Stomach (tissue), 19 donors: ENCODE data around the gene ERCC5. TPM values are rescaled to one million over a fixed set of nuclear protein-coding genes. Genes with fewer than 3 reads are reported as not detected.

Experiments
- DNase-seq, 2 donors: peaks; one replicate each; pipeline versions ENCODE4 v3.0.0 to v3.0.0-alpha.2; 2013 to 2019
- H3K27ac ChIP-seq, 5 donors: fragments of 200-600 bp in 4 of 5; sonication (generic) in 4 of 5; one replicate each; pipeline ENCODE4 v1.5.1; 2013 to 2019; ENCODE audit warnings: mild to moderate bottlenecking in 1 of 5, moderate library complexity in 1 of 5
- H3K27me3 ChIP-seq, 3 donors: fragments of 200-600 bp; sonication (generic); one replicate each; pipeline ENCODE4 v1.5.1; 2017 to 2019; ENCODE audit warnings: mixed run types in 1 of 3
- H3K36me3 ChIP-seq, 4 donors: fragments of 200-600 bp; sonication (generic); 1 replicate in 3 of 4; 2 replicates in 1 of 4; pipeline ENCODE4 v1.5.1; 2016 to 2019
- H3K4me1 ChIP-seq, 4 donors: fragments of 200-600 bp; sonication (generic); one replicate each; pipeline ENCODE4 v1.5.1; 2016 to 2019
- H3K4me3 ChIP-seq, 4 donors: fragments of 200-600 bp; sonication (generic) in 3 of 4; one replicate each; pipeline ENCODE4 v1.5.1; 2016 to 2019; ENCODE audit warnings: mild to moderate bottlenecking in 1 of 4
- H3K9me3 ChIP-seq, 4 donors: fragments of 200-600 bp; sonication (generic); one replicate each; pipeline ENCODE4 v1.5.1; 2016 to 2019
- CTCF ChIP-seq, 7 experiments: fragments of 450-650 bp in 4 of 7; fragments of 200-600 bp in 3 of 7; sonication (generic) in 3 of 7; IDR thresholded peaks; one replicate each; pipeline ENCODE4 v1.5.1; 2016 to 2019; ENCODE audit warnings: antibody characterized with exemption in 7 of 7, control low read depth in 2 of 7, mild to moderate bottlenecking in 1 of 7
- EP300 ChIP-seq: sonication (generic); formaldehyde crosslinking; IDR thresholded peaks from one replicate; pipeline ENCODE4 v1.6.1; 2017; ENCODE audit warnings: antibody characterized with exemption
- POLR2A ChIP-seq, 4 donors: fragments of 450-650 bp; IDR thresholded peaks; one replicate each; pipeline ENCODE4 v1.6.1; 2016; ENCODE audit warnings: antibody characterized with exemption in 4 of 4, control low read depth in 2 of 4, mild to moderate bottlenecking in 1 of 4, moderate library complexity in 1 of 4
- POLR2AphosphoS5 ChIP-seq, 3 donors: sonication (generic); formaldehyde crosslinking; IDR thresholded peaks; one replicate each; pipeline ENCODE4 v1.6.1; 2016; ENCODE audit warnings: antibody characterized with exemption in 3 of 3
- WGBS, 5 donors: extraction: QIAGEN DNeasy Blood & Tissue Kit in 3 of 5; methylation state at CpG; one replicate each; pipeline versions ENCODE4 v1.1.5 to v1.1.7; 2013 to 2018; 5-methylcytosine and 5-hydroxymethylcytosine counted together
- intact Hi-C: fragments of 100-400 bp; cut with DNase I; formaldehyde crosslinking; loops from one replicate; pipeline ENCODE4 v1.15.1; 2023; ENCODE audit warnings: low total_unique reads
- long read RNA-seq, 10 donors: transcript quantifications; one replicate each; lab custom pipeline, GENCODE V29; 2026
- polyA plus RNA-seq, 3 donors: library from polyadenylated mRNA; stranded (reverse); fragments of 200-250 nt; gene quantifications; one replicate each; pipeline ENCODE4 v1.2.3, GENCODE V29; 2013
- total RNA-seq, 5 donors: library from RNA; depleted of rRNA; stranded (reverse); fragments of >200 nt; gene quantifications; one replicate each; pipeline versions ENCODE4 v1.1.0 to v1.2.3, GENCODE V29; 2014 to 2016
- donor health status: healthy with polysubstance abuse.
- donor health status: Bipolar disorder and iron deficiency.
- donor health status: healthy.

ERCC5 gene
- 100 to 1,000 TPM in 3 of 5 donors, 10 to 100 TPM in 2; 42.9 to 348 (median 105) TPM for total RNA-seq
- 10 to 100 TPM; 36.7 to 61.2 (median 51.5) TPM for polyA plus RNA-seq
- long read RNA-seq, donor 1, partial matches to known transcripts: 0 of 1 reads
- long read RNA-seq, donor 1, other reads (novel, unspliced or antisense): 0 of 1 reads
- long read RNA-seq, donor 2, full-length matches to known transcripts: 4 of 9 reads
- long read RNA-seq, donor 2, partial matches to known transcripts: 5 of 9 reads
- long read RNA-seq, donor 2, other reads (novel, unspliced or antisense): 0 of 9 reads
- long read RNA-seq, donor 3: 0 reads
- long read RNA-seq, donor 4, full-length matches to known transcripts: 1 of 1 reads
- long read RNA-seq, donor 4, partial matches to known transcripts: 0 of 1 reads
- long read RNA-seq, donor 4, other reads (novel, unspliced or antisense): 0 of 1 reads
- long read RNA-seq, donor 5: 0 reads
- long read RNA-seq, donor 6, full-length matches to known transcripts: 6 of 25 reads
- long read RNA-seq, donor 6, partial matches to known transcripts: 19 of 25 reads
- long read RNA-seq, donor 6, other reads (novel, unspliced or antisense): 0 of 25 reads
- long read RNA-seq, donor 7, full-length matches to known transcripts: 4 of 4 reads
- long read RNA-seq, donor 7, partial matches to known transcripts: 0 of 4 reads
- long read RNA-seq, donor 7, other reads (novel, unspliced or antisense): 0 of 4 reads
- long read RNA-seq, donor 8, partial matches to known transcripts: 6 of 9 reads
- long read RNA-seq, donor 8, other reads (novel, unspliced or antisense): 0 of 9 reads
- long read RNA-seq, donor 9, partial matches to known transcripts: 7 of 9 reads
- long read RNA-seq, donor 9, other reads (novel, unspliced or antisense): 0 of 9 reads
- long read RNA-seq, donor 10: 0 reads

- Histone ChIP-seq H3K9me3 (no peaks in the 10 kb centered on the region), H3K27ac (peak within 1 kb of the TSS; percentile 97 to 100 (median 98)), H3K4me3 (peak within 1 kb of the TSS; percentile 83 to 97 (median 89)), H3K4me1 (peaks cover 7 to 48% (median 28%) of the 10 kb centered on the region in 4 donors), H3K36me3 (peaks cover 0 to 16% (median 7%) of the 10 kb centered on the region in 4 donors), H3K27me3 (no peaks in the 10 kb centered on the region)
- intact Hi-C loops: loop anchor here (10.0 kb wide), 1 partner anchor 261 kb away; no protein-coding TSS in a partner anchor
- TF ChIP-seq POLR2A (IDR thresholded peaks at IDR 0.05) (peak in 1 of 4 donors; percentile 60), POLR2AphosphoS5 (IDR thresholded peaks at IDR 0.05) (peak; percentile 95 to 99 (median 96)), EP300 (no peak)
- peak; percentile 96 to 98 for DNase-seq
- 0 to 1% (median 0%) methylated on average over 45 to 49 of the region's 49 CpGs for WGBS, 5 donors
These were observed at the start of gene ERCC5 for GRCh38 chr13:102845630-102846260. ERCC5 (plus strand) TSS chr13:102846032; CDS start chr13:102846267, 235 bp downstream.

- intact Hi-C loops: no loop called here
- peak within 1 kb of the TSS; percentile 79 to 90 (median 87) for H3K4me3 ChIP-seq
- WGBS, 5 donors: 0 to 1% (median 0%) methylated on average over 39 to 72 of the region's 72 CpGs
- H3K27ac ChIP-seq: peak within 1 kb of the TSS; percentile 55 to 87 (median 83)
- no peaks in the 10 kb centered on the region for H3K27me3 ChIP-seq
- no peaks in the 10 kb centered on the region for H3K9me3 ChIP-seq
- peaks cover 0 to 6% (median 2%) of the 10 kb centered on the region in 4 donors for H3K36me3 ChIP-seq
- peaks cover 5 to 47% (median 34%) of the 10 kb centered on the region in 4 donors for H3K4me1 ChIP-seq
- TF ChIP-seq POLR2AphosphoS5 (IDR thresholded peaks at IDR 0.05): peak in 1 of 3 donors; percentile 48
- TF ChIP-seq CTCF (IDR thresholded peaks at IDR 0.05): no peak
- peak; percentile 90 to 97 for DNase-seq
These were observed 47.0 kb upstream of the ERCC5 start, which contains the start of the genes BIVM and POGLUT2 for GRCh38 chr13:102798581-102799425. BIVM (plus strand) TSS chr13:102799119; CDS start chr13:102807268, 8,149 bp downstream. POGLUT2 (minus strand) TSS chr13:102798976; CDS start chr13:102798670, 306 bp downstream.

- Histone ChIP-seq H3K4me1 (peaks cover 5 to 47% (median 34%) of the 10 kb centered on the region in 4 donors), H3K4me3 (peak overlapping the region; percentile 79 to 90 (median 87)), H3K27ac (peak overlapping the region; percentile 55 to 87 (median 83)), H3K36me3 (peaks cover 0 to 4% (median 0%) of the 10 kb centered on the region in 4 donors), H3K27me3 (no peaks in the 10 kb centered on the region), H3K9me3 (no peaks in the 10 kb centered on the region)
- intact Hi-C loops: no loop called here
- 0 to 1% (median 0%) methylated on average over 12 to 69 of the region's 69 CpGs for WGBS, 5 donors
- peak; percentile 29 to 71 for DNase-seq
- TF ChIP-seq POLR2AphosphoS5 (IDR thresholded peaks at IDR 0.05): no peak
- no peak for TF ChIP-seq CTCF (IDR thresholded peaks at IDR 0.05)
- TF ChIP-seq POLR2A (IDR thresholded peaks at IDR 0.05): no peak
- TF ChIP-seq EP300: no peak
These were observed 46.2 kb upstream of the ERCC5 start for GRCh38 chr13:102799426-102800144.
